KMS-11 (cell line): ENCODE data around the gene IFTAP.

ENCODE experiments used
- H2AFZ ChIP-seq: fragments of 200-600 bp; sonication (generic); 2 replicates; pipeline ENCODE4 v1.6.1; 2016; ENCODE audit warnings: antibody characterized with exemption, mixed run types, low read depth
- H3K27ac ChIP-seq: fragments of 200-600 bp; sonication (generic); 2 replicates; pipeline ENCODE4 v1.6.1; 2016; ENCODE audit warnings: mild to moderate bottlenecking, mixed run types
- H3K27me3 ChIP-seq: fragments of 200-600 bp; sonication (generic); 2 replicates; pipeline ENCODE4 v1.6.1; 2017; ENCODE audit warnings: mild to moderate bottlenecking, low read depth, mixed run types, moderate library complexity; ENCODE audit not compliant: insufficient read depth
- H3K36me3 ChIP-seq: fragments of 200-600 bp; sonication (generic); 2 replicates; pipeline ENCODE4 v1.6.1; 2017; ENCODE audit warnings: mild to moderate bottlenecking, mixed run types; ENCODE audit not compliant: insufficient read depth
- H3K4me1 ChIP-seq: fragments of 200-600 bp; sonication (generic); 2 replicates; pipeline ENCODE4 v1.6.1; 2016; ENCODE audit warnings: mild to moderate bottlenecking, low read depth, mixed run types; ENCODE audit not compliant: poor library complexity, severe bottlenecking
- H3K4me2 ChIP-seq: fragments of 200-600 bp; sonication (generic); 2 replicates; pipeline ENCODE4 v1.7.0; 2016; ENCODE audit warnings: mild to moderate bottlenecking, mixed run types
- H3K4me3 ChIP-seq: fragments of 200-600 bp; sonication (generic); IDR thresholded peaks from 2 replicates; pipeline ENCODE4 v1.6.1; 2017; ENCODE audit warnings: low read depth, low read length, mixed read lengths; ENCODE audit not compliant: insufficient read depth
- H3K79me2 ChIP-seq: fragments of 200-600 bp; sonication (generic); 2 replicates; pipeline ENCODE4 v1.6.1; 2016; ENCODE audit warnings: low read depth, mixed run types; ENCODE audit not compliant: insufficient read depth
- H3K9ac ChIP-seq: fragments of 200-600 bp; sonication (generic); 2 replicates; pipeline ENCODE4 v1.6.1; 2016; ENCODE audit warnings: mild to moderate bottlenecking, mixed run types
- H4K20me1 ChIP-seq: fragments of 200-600 bp; sonication (generic); 2 replicates; pipeline ENCODE4 v1.6.1; 2016; ENCODE audit warnings: mild to moderate bottlenecking, mixed run types; ENCODE audit not compliant: insufficient read depth
- CTCF ChIP-seq: fragments of 200-600 bp; sonication (generic); conservative IDR thresholded peaks from 2 replicates; pipeline ENCODE4 v1.6.1; 2017; ENCODE audit warnings: low read depth, mild to moderate bottlenecking, antibody characterized with exemption, low read length, moderate library complexity, mixed read lengths

IFTAP gene

GRCh38 chr11:36622431-36623136, 28.3 kb downstream of the IFTAP start:
- no peaks in the 10 kb centered on the region for H3K79me2 ChIP-seq
- H2AFZ ChIP-seq = no peak overlapping the region
- no peak overlapping the region for H3K27ac ChIP-seq
- no peak overlapping the region for H3K4me3 ChIP-seq
- peak; percentile 68 for TF ChIP-seq CTCF
- no peaks in the 10 kb centered on the region for H3K27me3 ChIP-seq
- H3K4me1 ChIP-seq = peaks cover 6% of the 10 kb centered on the region
- H4K20me1 ChIP-seq = no peaks in the 10 kb centered on the region
- no peak overlapping the region for H3K4me2 ChIP-seq
- H3K9ac ChIP-seq = no peak overlapping the region
- no peaks in the 10 kb centered on the region for H3K36me3 ChIP-seq

- no peaks in the 10 kb centered on the region for H3K27me3 ChIP-seq
- H3K9ac ChIP-seq = no peak overlapping the region
- no peaks in the 10 kb centered on the region for H4K20me1 ChIP-seq
- no peak overlapping the region for H3K4me2 ChIP-seq
- peaks cover 6% of the 10 kb centered on the region for H3K4me1 ChIP-seq
- no peak overlapping the region for H3K27ac ChIP-seq
- no peaks in the 10 kb centered on the region for H3K36me3 ChIP-seq
- no peak overlapping the region for H3K4me3 ChIP-seq
- H2AFZ ChIP-seq = no peak overlapping the region
- no peak for TF ChIP-seq CTCF
- no peaks in the 10 kb centered on the region for H3K79me2 ChIP-seq
These were observed 29.2 kb downstream of the IFTAP start for GRCh38 chr11:36623494-36623893.

- no peaks in the 10 kb centered on the region for H3K4me1 ChIP-seq
- H3K4me2 ChIP-seq = no peak overlapping the region
- H2AFZ ChIP-seq = no peak overlapping the region
- H3K79me2 ChIP-seq = no peaks in the 10 kb centered on the region
- H4K20me1 ChIP-seq = no peaks in the 10 kb centered on the region
- no peak overlapping the region for H3K27ac ChIP-seq
- no peaks in the 10 kb centered on the region for H3K27me3 ChIP-seq
- H3K36me3 ChIP-seq = no peaks in the 10 kb centered on the region
- no peak overlapping the region for H3K9ac ChIP-seq
- no peak for TF ChIP-seq CTCF
- no peak overlapping the region for H3K4me3 ChIP-seq
These were observed 32.7 kb downstream of the IFTAP start for GRCh38 chr11:36627006-36627405.

- H3K79me2 ChIP-seq = no peaks in the 10 kb centered on the region
- H3K4me3 ChIP-seq = no peak overlapping the region
- no peak for TF ChIP-seq CTCF
- H3K27ac ChIP-seq = no peak overlapping the region
- no peak overlapping the region for H2AFZ ChIP-seq
- H3K27me3 ChIP-seq = no peaks in the 10 kb centered on the region
- H4K20me1 ChIP-seq = no peaks in the 10 kb centered on the region
- no peak overlapping the region for H3K4me2 ChIP-seq
- H3K4me1 ChIP-seq = no peaks in the 10 kb centered on the region
- no peaks in the 10 kb centered on the region for H3K36me3 ChIP-seq
- H3K9ac ChIP-seq = no peak overlapping the region
These were observed 33.2 kb downstream of the IFTAP start for GRCh38 chr11:36627471-36627870.
